Measurements from ENCODE around the gene DVL3. TPM values are rescaled to one million over a fixed set of nuclear protein-coding genes. Genes with fewer than 3 reads are reported as not detected.

Gene DVL3
- total RNA-seq, 4 donors from 2014 or later: 36.5 to 58.1 (median 48.0) TPM

DNA sequence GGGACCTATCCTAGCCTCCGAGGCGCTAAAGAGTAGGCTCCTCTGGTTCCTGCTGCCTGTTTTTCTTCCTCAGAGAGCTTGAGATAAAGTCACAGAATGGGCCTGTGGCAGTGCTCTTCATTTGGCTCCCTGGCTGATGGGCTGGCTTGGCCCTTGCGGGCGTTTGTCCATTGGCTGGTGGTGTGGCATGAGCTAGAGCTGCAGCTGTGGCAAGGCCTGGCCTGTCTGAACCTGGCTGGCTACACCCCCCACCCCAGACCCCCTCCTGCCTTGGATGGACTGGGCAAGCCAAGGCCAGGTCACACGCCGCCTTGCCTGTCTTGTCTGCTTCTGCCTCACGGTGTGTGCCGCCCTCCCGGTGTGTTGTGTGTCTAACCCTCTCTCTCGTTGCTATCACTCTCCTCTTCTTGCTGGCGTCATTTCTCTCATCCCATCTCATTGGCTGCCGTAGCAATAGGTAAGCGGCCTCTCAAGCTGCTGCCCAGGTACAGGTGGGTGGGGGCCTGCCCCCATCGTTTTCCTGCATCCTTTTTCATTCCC lies 22.7 kb downstream of the DVL3 start:
- DNase-seq (no peak), ATAC-seq (no peak)
- intact Hi-C loops (cut with DNase I; ENCODE audit: low total_unique reads): no loop called here
- Histone ChIP-seq H3K9me3 (no peaks in the 10 kb centered on the region), H3K4me3 (no peak overlapping the region), H3K27ac (peak overlapping the region in 3 of 4 donors; percentile 97 to 99 (median 97)), H3K36me3 (peaks cover 14 to 60% of the 10 kb centered on the region in 2 donors), H3K4me1 (peaks cover 29 to 39% of the 10 kb centered on the region in 2 donors), H3K27me3 (no peaks in the 10 kb centered on the region)
- in situ Hi-C loops (cut with MboI; ENCODE audit: low sequenced_read_pairs in 4 of 4): loop anchor here in 2 of 4 donors (5.0 to 10.0 kb wide), 2 partner anchors 134 to 137 kb away; partner anchors contain the start of gene EIF4G1 (in 2 of the 2)
- TF ChIP-seq, protein P1, sequence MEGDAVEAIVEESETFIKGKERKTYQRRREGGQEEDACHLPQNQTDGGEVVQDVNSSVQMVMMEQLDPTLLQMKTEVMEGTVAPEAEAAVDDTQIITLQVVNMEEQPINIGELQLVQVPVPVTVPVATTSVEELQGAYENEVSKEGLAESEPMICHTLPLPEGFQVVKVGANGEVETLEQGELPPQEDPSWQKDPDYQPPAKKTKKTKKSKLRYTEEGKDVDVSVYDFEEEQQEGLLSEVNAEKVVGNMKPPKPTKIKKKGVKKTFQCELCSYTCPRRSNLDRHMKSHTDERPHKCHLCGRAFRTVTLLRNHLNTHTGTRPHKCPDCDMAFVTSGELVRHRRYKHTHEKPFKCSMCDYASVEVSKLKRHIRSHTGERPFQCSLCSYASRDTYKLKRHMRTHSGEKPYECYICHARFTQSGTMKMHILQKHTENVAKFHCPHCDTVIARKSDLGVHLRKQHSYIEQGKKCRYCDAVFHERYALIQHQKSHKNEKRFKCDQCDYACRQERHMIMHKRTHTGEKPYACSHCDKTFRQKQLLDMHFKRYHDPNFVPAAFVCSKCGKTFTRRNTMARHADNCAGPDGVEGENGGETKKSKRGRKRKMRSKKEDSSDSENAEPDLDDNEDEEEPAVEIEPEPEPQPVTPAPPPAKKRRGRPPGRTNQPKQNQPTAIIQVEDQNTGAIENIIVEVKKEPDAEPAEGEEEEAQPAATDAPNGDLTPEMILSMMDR (IDR thresholded peaks at IDR 0.05 in 4 of 5, conservative IDR thresholded peaks at IDR 0.05 in 1 of 5): no peak
- TF ChIP-seq POLR2A (IDR thresholded peaks at IDR 0.05): no peak

DNA sequence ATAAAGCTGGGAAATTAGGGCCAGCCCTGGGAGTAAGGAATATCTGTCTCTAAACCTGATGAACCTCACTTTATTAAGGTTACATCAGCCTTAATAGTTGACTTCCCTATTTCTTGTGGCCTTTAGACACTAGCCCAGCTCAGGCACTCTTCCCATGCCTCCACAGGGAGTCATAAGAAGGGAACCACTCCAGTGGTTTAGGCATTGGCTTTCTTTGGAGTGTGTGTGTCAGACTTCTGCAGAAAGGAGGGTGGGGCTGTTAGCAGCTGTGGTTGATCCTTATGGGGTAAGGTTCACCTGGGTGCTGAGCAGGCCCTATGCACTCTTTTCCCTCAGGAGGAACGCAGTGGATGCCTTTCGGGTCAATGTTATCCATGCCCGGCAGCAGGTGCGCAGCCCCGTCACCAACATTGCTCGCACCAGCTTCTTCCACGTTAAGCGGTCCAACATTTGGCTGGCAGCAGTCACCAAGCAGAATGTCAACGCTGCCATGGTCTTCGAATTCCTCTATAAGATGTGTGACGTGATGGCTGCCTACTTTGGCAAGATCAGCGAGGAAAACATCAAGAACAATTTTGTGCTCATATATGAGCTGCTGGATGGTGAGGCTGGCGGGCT lies 23.5 kb downstream of the DVL3 start:
- Histone ChIP-seq H3K9me3 (no peaks in the 10 kb centered on the region), H3K4me1 (peaks cover 29 to 33% of the 10 kb centered on the region in 2 donors), H3K4me3 (no peak overlapping the region), H3K27ac (no peak overlapping the region), H3K27me3 (no peaks in the 10 kb centered on the region), H3K36me3 (peaks cover 14 to 68% of the 10 kb centered on the region in 2 donors)
- intact Hi-C loops (cut with DNase I; ENCODE audit: low total_unique reads) (no loop called here), in situ Hi-C loops (cut with MboI; ENCODE audit: low sequenced_read_pairs in 4 of 4) (loop anchor here in 2 of 4 donors (5.0 to 10.0 kb wide), 2 partner anchors 134 to 136 kb away; partner anchors contain the start of gene EIF4G1 (in 2 of the 2))
- no peak for DNase-seq
- no peak for ATAC-seq
- TF ChIP-seq, protein P1 (IDR thresholded peaks at IDR 0.05 in 4 of 5, conservative IDR thresholded peaks at IDR 0.05 in 1 of 5): no peak
- TF ChIP-seq POLR2A (IDR thresholded peaks at IDR 0.05): no peak

DNA sequence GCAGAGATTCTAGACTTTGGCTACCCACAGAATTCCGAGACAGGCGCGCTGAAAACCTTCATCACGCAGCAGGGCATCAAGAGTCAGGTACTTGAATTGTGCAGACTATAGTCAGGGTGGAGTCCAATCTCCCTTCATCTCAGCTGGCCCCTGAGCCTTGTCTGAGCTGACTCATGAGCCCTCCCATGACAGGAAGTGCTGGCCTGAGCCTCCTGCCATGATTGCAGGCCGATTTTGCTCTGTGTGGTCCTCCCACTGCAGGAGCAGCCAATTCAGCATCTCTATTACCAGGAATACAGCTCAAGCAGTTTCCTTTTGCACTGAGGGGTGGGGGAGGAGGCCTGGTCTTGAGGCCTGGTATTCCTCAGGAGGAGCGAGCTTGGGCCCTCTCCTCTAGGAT lies 25.0 kb downstream of the DVL3 start:
- Histone ChIP-seq H3K9me3 (no peaks in the 10 kb centered on the region), H3K27me3 (no peaks in the 10 kb centered on the region), H3K27ac (no peak overlapping the region), H3K4me3 (no peak overlapping the region), H3K36me3 (peaks cover 14 to 77% of the 10 kb centered on the region in 2 donors), H3K4me1 (peaks cover 28 to 31% of the 10 kb centered on the region in 2 donors)
- ATAC-seq: no peak
- intact Hi-C loops (cut with DNase I; ENCODE audit: low total_unique reads): no loop called here
- no peak for TF ChIP-seq POLR2A (IDR thresholded peaks at IDR 0.05)
- TF ChIP-seq, protein P1 (IDR thresholded peaks at IDR 0.05 in 4 of 5, conservative IDR thresholded peaks at IDR 0.05 in 1 of 5): no peak
- in situ Hi-C loops (cut with MboI; ENCODE audit: low sequenced_read_pairs in 4 of 4): loop anchor here in 2 of 4 donors (10.0 kb wide), 1 partner anchor 45 kb away; the partner anchor contains the start of gene EIF2B5 (in 2 of the 2)
- DNase-seq: no peak

DNA sequence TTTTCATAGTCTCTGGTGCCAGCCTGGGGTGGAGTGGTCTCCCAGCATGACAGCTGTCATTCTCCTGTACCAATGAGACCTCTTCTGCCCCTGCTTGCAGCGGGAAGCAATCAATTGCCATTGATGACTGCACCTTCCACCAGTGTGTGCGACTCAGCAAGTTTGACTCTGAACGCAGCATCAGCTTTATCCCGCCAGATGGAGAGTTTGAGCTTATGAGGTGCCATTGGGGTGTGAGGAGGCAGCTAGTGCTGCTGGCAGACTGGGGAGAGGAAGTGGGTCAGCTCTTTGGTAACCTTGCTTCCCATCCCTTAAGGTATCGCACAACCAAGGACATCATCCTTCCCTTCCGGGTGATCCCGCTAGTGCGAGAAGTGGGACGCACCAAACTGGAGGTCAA lies 26.4 kb downstream of the DVL3 start:
- intact Hi-C loops (cut with DNase I; ENCODE audit: low total_unique reads): no loop called here

More for the DNA sequence above, 26.4 kb downstream of the DVL3 start:
- Histone ChIP-seq H3K4me3 (no peak overlapping the region), H3K36me3 (peaks cover 14 to 77% of the 10 kb centered on the region in 2 donors), H3K27ac (no peak overlapping the region), H3K27me3 (no peaks in the 10 kb centered on the region), H3K9me3 (no peaks in the 10 kb centered on the region), H3K4me1 (peaks cover 20 to 22% of the 10 kb centered on the region in 2 donors)
- ATAC-seq: no peak
- TF ChIP-seq, protein P1 (IDR thresholded peaks at IDR 0.05 in 4 of 5, conservative IDR thresholded peaks at IDR 0.05 in 1 of 5): no peak
- no peak for TF ChIP-seq POLR2A (IDR thresholded peaks at IDR 0.05)
- in situ Hi-C loops (cut with MboI; ENCODE audit: low sequenced_read_pairs in 4 of 4): loop anchor here in 2 of 4 donors (10.0 kb wide), 1 partner anchor 47 kb away; the partner anchor contains the start of gene EIF2B5 (in 2 of the 2)
- no peak for DNase-seq

All from gastrocnemius medialis (tissue), 4 donors.